ENCODE results near the gene ILKAP.

GRCh38 chr2:238203973-238204683 is 633 bp upstream of the ILKAP start:
- TF ChIP-seq CTCF (IDR thresholded peaks at IDR 0.05), result no peak
- no peak for TF ChIP-seq POLR2AphosphoS5 (IDR thresholded peaks at IDR 0.05)
